ENCODE results near the gene CORO2B. TPM values are rescaled to one million over a fixed set of nuclear protein-coding genes. Genes with fewer than 3 reads are reported as not detected.

Gene CORO2B
- total RNA-seq, 1 donor from 2014 or later, result 6.6 TPM

GRCh38 chr15:68566377-68566954 lies 12.3 kb upstream of the CORO2B start:
- intact Hi-C loops (cut with DNase I), result no loop called here
- ATAC-seq (ENCODE audit: poor library complexity) (no peak), DNase-seq (no peak)

GRCh38 chr15:68567345-68567744 lies 11.4 kb upstream of the CORO2B start:
- DNase-seq (no peak), ATAC-seq (ENCODE audit: poor library complexity) (peak; percentile 68)
- intact Hi-C loops (cut with DNase I), result no loop called here

- DNase-seq (no peak), ATAC-seq (ENCODE audit: poor library complexity) (no peak)
- intact Hi-C loops (cut with DNase I), result no loop called here
Observed at GRCh38 chr15:68570974-68571373, 7.8 kb upstream of the CORO2B start.

GRCh38 chr15:68571582-68571981 lies 7.2 kb upstream of the CORO2B start:
- DNase-seq (no peak), ATAC-seq (ENCODE audit: poor library complexity) (no peak)
- intact Hi-C loops (cut with DNase I), result no loop called here

- ATAC-seq (ENCODE audit: poor library complexity), result no peak
- no peak for DNase-seq
- intact Hi-C loops (cut with DNase I), result no loop called here
Observed at GRCh38 chr15:68572309-68572708, 6.5 kb upstream of the CORO2B start.

- intact Hi-C loops (cut with DNase I), result no loop called here
- no peak for DNase-seq
Observed at GRCh38 chr15:68572921-68573320, 5.9 kb upstream of the CORO2B start.

GRCh38 chr15:68574046-68574445 lies 4.7 kb upstream of the CORO2B start:
- ATAC-seq (ENCODE audit: poor library complexity), result no peak
- intact Hi-C loops (cut with DNase I), result no loop called here
- DNase-seq, result no peak

More at GRCh38 chr15:68572921-68573320, 5.9 kb upstream of the CORO2B start:
- ATAC-seq (ENCODE audit: poor library complexity), result no peak

GRCh38 chr15:68574629-68575028 lies 4.2 kb upstream of the CORO2B start:
- DNase-seq, result no peak
- intact Hi-C loops (cut with DNase I), result loop anchor here (5.0 kb wide), 1 partner anchor 98 kb away; no protein-coding TSS in a partner anchor
- ATAC-seq (ENCODE audit: poor library complexity), result no peak

GRCh38 chr15:68576235-68576892 lies 2.4 kb upstream of the CORO2B start:
- ATAC-seq (ENCODE audit: poor library complexity) (no peak), DNase-seq (no peak)
- intact Hi-C loops (cut with DNase I), result loop anchor here (5.0 kb wide), 1 partner anchor 96 kb away; no protein-coding TSS in a partner anchor

GRCh38 chr15:68578175-68578979 lies 416 bp upstream of the CORO2B start:
- ATAC-seq (ENCODE audit: poor library complexity), result peak; percentile 85
- intact Hi-C loops (cut with DNase I), result loop anchor here (5.0 kb wide), 1 partner anchor 94 kb away; no protein-coding TSS in a partner anchor
- peak; percentile 88 for DNase-seq

GRCh38 chr15:68580026-68580882 lies 1.5 kb downstream of the CORO2B start:
- intact Hi-C loops (cut with DNase I), result no loop called here
- ATAC-seq (ENCODE audit: poor library complexity) (peak; percentile 42), DNase-seq (peak; percentile 74)

- DNase-seq, result no peak
- intact Hi-C loops (cut with DNase I), result no loop called here
- no peak for ATAC-seq (ENCODE audit: poor library complexity)
Observed at GRCh38 chr15:68580883-68581155, 2.0 kb downstream of the CORO2B start.

- ATAC-seq (ENCODE audit: poor library complexity) (no peak), DNase-seq (peak; percentile 63)
- intact Hi-C loops (cut with DNase I), result no loop called here
Observed at GRCh38 chr15:68581725-68582124, 2.9 kb downstream of the CORO2B start.

- no peak for ATAC-seq (ENCODE audit: poor library complexity)
- DNase-seq, result no peak
- intact Hi-C loops (cut with DNase I), result no loop called here
Observed at GRCh38 chr15:68582236-68582635, 3.4 kb downstream of the CORO2B start.

- no peak for ATAC-seq (ENCODE audit: poor library complexity)
- DNase-seq, result no peak
- intact Hi-C loops (cut with DNase I), result no loop called here
Observed at GRCh38 chr15:68582864-68583263, 4.1 kb downstream of the CORO2B start.

- DNase-seq (no peak), ATAC-seq (ENCODE audit: poor library complexity) (no peak)
- intact Hi-C loops (cut with DNase I), result no loop called here
Observed at GRCh38 chr15:68583321-68583720, 4.5 kb downstream of the CORO2B start.

- intact Hi-C loops (cut with DNase I), result no loop called here
- DNase-seq, result no peak
- peak; percentile 8 for ATAC-seq (ENCODE audit: poor library complexity)
Observed at GRCh38 chr15:68583936-68584755, 5.4 kb downstream of the CORO2B start.

All from Right ventricle myocardium superior (tissue), 1 donor.